Gastrocnemius medialis (tissue), 4 donors: ENCODE measurements around the gene CCDC192.

Source experiments
- CTCF ChIP-seq, 5 experiments: fragments of 450-650 bp in 3 of 5; fragments of 200-600 bp in 2 of 5; sonication (generic) in 2 of 5; IDR thresholded peaks in 4 of 5; conservative IDR thresholded peaks in 1 of 5; 1 replicate in 4 of 5; 2 replicates in 1 of 5; pipeline ENCODE4 v1.5.1; 2016 to 2019; ENCODE audit warnings: antibody characterized with exemption in 5 of 5, mild to moderate bottlenecking in 3 of 5, moderate library complexity in 3 of 5
- POLR2A ChIP-seq, 2 donors: fragments of 450-650 bp; IDR thresholded peaks; one replicate each; pipeline ENCODE4 v1.6.1; 2017; ENCODE audit warnings: antibody characterized with exemption in 2 of 2, mild to moderate bottlenecking in 2 of 2, moderate library complexity in 2 of 2

GRCh38 chr5:127981498-127981897 lies 278.3 kb downstream of the CCDC192 start:
- TF ChIP-seq CTCF (IDR thresholded peaks at IDR 0.05 in 4 of 5, conservative IDR thresholded peaks at IDR 0.05 in 1 of 5), result no peak
- no peak for TF ChIP-seq POLR2A (IDR thresholded peaks at IDR 0.05)
